B cell (primary cell): Measurements from ENCODE around the gene GLRX5. TPM values are rescaled to one million over a fixed set of nuclear protein-coding genes. Genes with fewer than 3 reads are reported as not detected.

Source experiments
- ATAC-seq: fragments of 200-7000 bp; cut with Tn5 transposase; one replicate; pipeline ENCODE4 v1.10.0; 2021; ENCODE audit warnings: low read depth, mild to moderate bottlenecking, moderate number of reproducible peaks, moderate library complexity
- CTCF ChIA-PET: fragments of 350-600 bp; sonication (Branson Sonifier 250); formaldehyde crosslinking; loops from one replicate; lab custom pipeline; 2021; ENCODE audit warnings: antibody characterized with exemption, inconsistent platforms; lab: Charles Lee
- POLR2A ChIA-PET: fragments of 350-600 bp; sonication (Branson Sonifier 250); formaldehyde crosslinking; loops from one replicate; lab custom pipeline; 2021; ENCODE audit warnings: antibody characterized with exemption; lab: Charles Lee
- DNase-seq: peaks from one replicate; pipeline ENCODE4 v3.0.0; 2013
- H2AFZ ChIP-seq: 2 replicates; pipeline ENCODE4 v1.6.1; 2012; ENCODE audit warnings: mild to moderate bottlenecking, low read depth, low read length; ENCODE audit not compliant: insufficient read depth, poor library complexity, severe bottlenecking
- H3K27ac ChIP-seq, 2 donors: 1 replicate in 1 of 2; 2 replicates in 1 of 2; pipeline ENCODE4 v1.5.1; 2012 to 2013; ENCODE audit warnings: low read length in 2 of 2, mild to moderate bottlenecking in 2 of 2, moderate library complexity in 1 of 2
- H3K27me3 ChIP-seq, 4 experiments: fragments of 200-600 bp in 1 of 4; sonication (generic) in 1 of 4; replicated peaks in 1 of 4; 1 replicate in 2 of 4; 2 replicates in 2 of 4; pipeline versions ENCODE4 v1.6.1 to v1.7.0; 2013 to 2016; ENCODE audit warnings: low read length in 3 of 4, mild to moderate bottlenecking in 2 of 4, mixed read lengths in 1 of 4, moderate library complexity in 1 of 4; ENCODE audit not compliant: insufficient read depth in 4 of 4, control insufficient read depth in 3 of 4; ENCODE audit errors: control extremely low read depth in 1 of 4
- H3K36me3 ChIP-seq, 2 experiments: replicated peaks in 1 of 2; 1 replicate in 1 of 2; 2 replicates in 1 of 2; pipeline versions ENCODE4 v1.6.1 to v1.7.1; 2013; ENCODE audit warnings: low read length in 1 of 2; ENCODE audit not compliant: insufficient read depth in 2 of 2, control insufficient read depth in 1 of 2; ENCODE audit errors: control extremely low read depth in 1 of 2, extremely low read depth in 1 of 2
- H3K4me1 ChIP-seq, 2 donors: fragments of 200-600 bp in 1 of 2; sonication (generic) in 1 of 2; 1 replicate in 1 of 2; 2 replicates in 1 of 2; pipeline versions ENCODE4 v1.5.1 to v1.6.1; 2013 to 2017; ENCODE audit warnings: low read length in 2 of 2; ENCODE audit not compliant: control insufficient read depth in 2 of 2, insufficient read depth in 2 of 2
- H3K4me2 ChIP-seq: replicated peaks from 2 replicates; pipeline ENCODE3; 2012; ENCODE audit warnings: mild to moderate bottlenecking, low read depth, low read length; ENCODE audit not compliant: poor library complexity, severe bottlenecking
- H3K4me3 ChIP-seq, 5 experiments: fragments of 200-600 bp in 1 of 5; sonication (generic) in 1 of 5; 1 replicate in 3 of 5; 2 replicates in 2 of 5; pipeline versions ENCODE4 v1.5.1 to v1.7.0; 2011 to 2016; ENCODE audit warnings: low read length in 4 of 5, mild to moderate bottlenecking in 4 of 5, low read depth in 2 of 5, control low read depth in 1 of 5, moderate library complexity in 1 of 5; ENCODE audit not compliant: insufficient read depth in 1 of 5; ENCODE audit errors: control extremely low read depth in 1 of 5, extremely low read depth in 1 of 5
- H3K79me2 ChIP-seq: fragments of 200-600 bp; sonication (generic); one replicate; pipeline ENCODE4 v1.6.0; 2016; ENCODE audit warnings: low read length; ENCODE audit not compliant: control insufficient read depth, insufficient read depth
- H3K9ac ChIP-seq: fragments of 200-600 bp; sonication (generic); 2 replicates; pipeline ENCODE4 v1.6.1; 2017; ENCODE audit warnings: mild to moderate bottlenecking, low read length, moderate library complexity
- H3K9me3 ChIP-seq, 3 donors: one replicate each; pipeline versions ENCODE4 v1.6.1 to v1.7.1; 2013; ENCODE audit warnings: low read length in 2 of 3; ENCODE audit not compliant: control insufficient read depth in 2 of 3, insufficient read depth in 1 of 3; ENCODE audit errors: control extremely low read depth in 1 of 3
- H4K20me1 ChIP-seq: 2 replicates; pipeline ENCODE4 v1.6.0; 2012; ENCODE audit warnings: mild to moderate bottlenecking, low read length; ENCODE audit not compliant: insufficient read depth, control insufficient read depth, poor library complexity, severe bottlenecking
- H3K27ac Mint-ChIP-seq: one replicate; pipeline ENCODE4 v1.8.0; 2021; ENCODE audit warnings: mixed read lengths
- H3K27me3 Mint-ChIP-seq: one replicate; pipeline ENCODE4 v1.8.0; 2021; ENCODE audit warnings: mixed read lengths
- H3K4me1 Mint-ChIP-seq: one replicate; pipeline ENCODE4 v1.8.0; 2021; ENCODE audit warnings: mixed read lengths
- H3K4me3 Mint-ChIP-seq: one replicate; pipeline ENCODE4 v1.8.0; 2021; ENCODE audit warnings: mixed read lengths
- H3K9me3 Mint-ChIP-seq: one replicate; pipeline ENCODE4 v1.8.0; 2022; ENCODE audit warnings: mixed read lengths; ENCODE audit not compliant: insufficient read depth
- EZH2 ChIP-seq: IDR thresholded peaks from 2 replicates; pipeline ENCODE4 v1.6.1; 2012; ENCODE audit warnings: borderline replicate concordance, low read depth, mild to moderate bottlenecking, moderate library complexity, low read length; ENCODE audit not compliant: insufficient read depth, poor library complexity, severe bottlenecking
- WGBS: methylation state at CpG from one replicate; pipeline ENCODE4 v1.1.5; 2013; ENCODE audit warnings: missing lambda C conversion rate; ENCODE audit not compliant: insufficient coverage; 5-methylcytosine and 5-hydroxymethylcytosine counted together
- intact Hi-C: fragments of 100-400 bp; cut with micrococcal nuclease; formaldehyde crosslinking; loops from one replicate; pipeline ENCODE4 v1.10.0; 2022
- polyA plus RNA-seq: library from polyadenylated mRNA; depleted of rRNA; stranded (reverse); fragments of >200 nt; gene quantifications from 2 replicates; pipeline ENCODE4 v1.2.3, GENCODE V29; 2012
- total RNA-seq, 2 donors: library from RNA; stranded (reverse); fragments of 120-200 nt in 1 of 2; gene quantifications; 1 replicate in 1 of 2; 2 replicates in 1 of 2; pipeline versions ENCODE4 v1.2.3 to v1.2.4, GENCODE V29; 2013 to 2022
- TF ChIP-seq, protein P1 (sequence below): fragments of 200-600 bp; IDR thresholded peaks from one replicate; pipeline ENCODE4 v1.8.0; 2022; ENCODE audit warnings: antibody characterized with exemption, mild to moderate bottlenecking

The GLRX5 gene
- total and polyA plus RNA-seq, 2 donors (not counting 1 experiment from before 2014, with no cell fraction given) = 7.8 to 18.4 TPM

DNA sequence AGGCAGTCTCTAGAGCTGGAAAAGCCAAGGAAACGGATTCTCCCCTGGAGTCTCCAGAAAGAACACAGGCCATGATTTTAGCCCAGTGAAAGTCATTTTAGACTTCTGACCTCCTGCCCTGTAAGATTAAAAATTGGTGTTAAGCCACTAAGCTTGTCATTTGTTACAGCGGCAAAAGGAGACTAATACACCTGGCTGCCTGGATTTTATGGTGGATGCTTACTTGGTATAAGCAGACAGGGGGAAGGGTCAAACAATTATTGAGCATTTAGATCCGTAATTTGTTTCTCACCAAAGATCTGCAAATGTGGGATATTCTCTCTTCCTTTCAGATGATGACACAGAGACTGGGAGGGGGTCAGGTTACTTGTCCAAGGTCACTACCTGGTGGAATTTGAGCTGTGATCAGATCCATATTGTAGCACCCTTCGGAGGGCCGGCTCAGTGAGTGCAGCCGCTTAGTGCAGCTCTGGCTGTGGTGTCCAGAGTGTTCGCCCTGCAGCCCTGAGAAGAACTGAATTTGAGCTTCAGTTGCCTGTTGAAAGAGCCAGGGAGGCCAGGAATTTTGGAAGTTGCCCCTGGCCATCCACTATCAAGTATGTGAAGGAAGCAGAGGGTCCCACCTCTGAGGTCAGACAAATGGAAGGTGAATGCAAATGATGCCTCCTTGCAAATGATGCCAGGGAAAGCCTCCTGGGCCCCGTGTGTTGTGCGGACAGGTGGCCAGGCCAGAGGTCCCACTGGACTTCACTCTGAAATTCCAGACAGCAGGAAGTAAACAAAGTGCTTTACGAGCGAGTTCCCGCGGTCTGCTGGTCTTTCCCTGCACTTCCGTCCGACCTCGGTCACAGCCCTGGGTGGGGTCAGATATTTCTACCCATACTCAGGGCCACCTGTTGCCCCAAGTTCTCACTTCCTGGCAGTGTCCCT lies 15.1 kb downstream of the GLRX5 start:
- CTCF ChIA-PET = interaction anchor here (0.6 to 1.1 kb wide), 3 partner anchors 9 to 108 kb away, joined by 3 read pairs; no protein-coding TSS in a partner anchor
- Histone ChIP-seq H3K4me2 (no peak overlapping the region), H3K79me2 (no peaks in the 10 kb centered on the region), H2AFZ (no peak overlapping the region), H3K4me3 (no peak overlapping the region), H3K9ac (no peak overlapping the region), H3K27ac (no peak overlapping the region), H3K36me3 (peaks cover 0 to 6% of the 10 kb centered on the region in 2 experiments), H3K4me1 (no peaks in the 10 kb centered on the region), H3K27me3 (no peaks in the 10 kb centered on the region), H3K9me3 (no peaks in the 10 kb centered on the region), H4K20me1 (no peaks in the 10 kb centered on the region)
- no peak for DNase-seq
- TF ChIP-seq EZH2 = no peak
- TF ChIP-seq, protein P1, sequence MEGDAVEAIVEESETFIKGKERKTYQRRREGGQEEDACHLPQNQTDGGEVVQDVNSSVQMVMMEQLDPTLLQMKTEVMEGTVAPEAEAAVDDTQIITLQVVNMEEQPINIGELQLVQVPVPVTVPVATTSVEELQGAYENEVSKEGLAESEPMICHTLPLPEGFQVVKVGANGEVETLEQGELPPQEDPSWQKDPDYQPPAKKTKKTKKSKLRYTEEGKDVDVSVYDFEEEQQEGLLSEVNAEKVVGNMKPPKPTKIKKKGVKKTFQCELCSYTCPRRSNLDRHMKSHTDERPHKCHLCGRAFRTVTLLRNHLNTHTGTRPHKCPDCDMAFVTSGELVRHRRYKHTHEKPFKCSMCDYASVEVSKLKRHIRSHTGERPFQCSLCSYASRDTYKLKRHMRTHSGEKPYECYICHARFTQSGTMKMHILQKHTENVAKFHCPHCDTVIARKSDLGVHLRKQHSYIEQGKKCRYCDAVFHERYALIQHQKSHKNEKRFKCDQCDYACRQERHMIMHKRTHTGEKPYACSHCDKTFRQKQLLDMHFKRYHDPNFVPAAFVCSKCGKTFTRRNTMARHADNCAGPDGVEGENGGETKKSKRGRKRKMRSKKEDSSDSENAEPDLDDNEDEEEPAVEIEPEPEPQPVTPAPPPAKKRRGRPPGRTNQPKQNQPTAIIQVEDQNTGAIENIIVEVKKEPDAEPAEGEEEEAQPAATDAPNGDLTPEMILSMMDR = no peak
- POLR2A ChIA-PET = no interaction called here
- no peak for ATAC-seq
- 90% methylated on average over 16 of the region's 16 CpGs for WGBS
- Mint-ChIP-seq H3K4me1 (peaks cover under 1% of the 10 kb centered on the region), H3K9me3 (no peaks in the 10 kb centered on the region), H3K27ac (no peak overlapping the region), H3K27me3 (no peaks in the 10 kb centered on the region), H3K4me3 (no peak overlapping the region)
- intact Hi-C loops = no loop called here

DNA sequence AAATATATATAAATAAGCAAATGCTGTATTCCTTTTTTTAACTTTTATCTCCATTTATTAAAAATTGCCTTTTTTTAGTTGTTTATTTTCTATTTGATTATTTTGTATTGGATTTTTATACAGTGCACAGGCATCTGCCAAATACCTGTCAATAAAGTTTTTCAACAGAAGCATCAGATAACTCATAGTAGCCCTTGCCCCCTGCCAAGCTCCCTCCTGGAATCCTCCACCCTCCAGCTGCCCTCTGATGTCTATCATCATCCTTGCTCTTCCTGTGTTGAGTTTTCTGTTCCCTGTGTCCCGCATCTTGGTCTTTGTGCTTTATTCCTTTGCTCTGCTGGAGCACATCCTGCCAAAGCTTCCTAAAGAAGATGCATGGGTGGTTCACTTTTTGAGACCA lies 16.6 kb downstream of the GLRX5 start:
- H3K79me2 ChIP-seq = no peaks in the 10 kb centered on the region
- ChIA-PET CTCF (no interaction called here), POLR2A (no interaction called here)
- no peak for TF ChIP-seq EZH2
- H3K4me1 ChIP-seq = no peaks in the 10 kb centered on the region
- H3K27ac ChIP-seq = no peak overlapping the region
- no peak for ATAC-seq
- no peaks in the 10 kb centered on the region for H3K9me3 ChIP-seq
- no peak overlapping the region for H3K4me3 ChIP-seq
- no peaks in the 10 kb centered on the region for H3K27me3 ChIP-seq
- Mint-ChIP-seq H3K4me1 (no peaks in the 10 kb centered on the region), H3K9me3 (no peaks in the 10 kb centered on the region), H3K4me3 (no peak overlapping the region), H3K27ac (no peak overlapping the region), H3K27me3 (no peaks in the 10 kb centered on the region)
- H3K36me3 ChIP-seq = peaks cover 0 to 4% of the 10 kb centered on the region in 2 experiments
- H4K20me1 ChIP-seq = no peaks in the 10 kb centered on the region
- intact Hi-C loops = no loop called here
- no peak overlapping the region for H2AFZ ChIP-seq
- WGBS = 100% methylated on average over 1 of the region's 1 CpG
- no peak overlapping the region for H3K4me2 ChIP-seq
- no peak for DNase-seq
- no peak overlapping the region for H3K9ac ChIP-seq
